Gastrocnemius medialis (tissue), 4 donors: ENCODE measurements around the gene MISP.

Experiments used
- POLR2A ChIP-seq, 2 donors: fragments of 450-650 bp; IDR thresholded peaks; one replicate each; pipeline ENCODE4 v1.6.1; 2017; ENCODE audit warnings: antibody characterized with exemption in 2 of 2, mild to moderate bottlenecking in 2 of 2, moderate library complexity in 2 of 2
- TF ChIP-seq, protein P1 (sequence below), 5 experiments: fragments of 450-650 bp in 3 of 5; fragments of 200-600 bp in 2 of 5; sonication (generic) in 2 of 5; IDR thresholded peaks in 4 of 5; conservative IDR thresholded peaks in 1 of 5; 1 replicate in 4 of 5; 2 replicates in 1 of 5; pipeline ENCODE4 v1.5.1; 2016 to 2019; ENCODE audit warnings: antibody characterized with exemption in 5 of 5, mild to moderate bottlenecking in 3 of 5, moderate library complexity in 3 of 5

DNA sequence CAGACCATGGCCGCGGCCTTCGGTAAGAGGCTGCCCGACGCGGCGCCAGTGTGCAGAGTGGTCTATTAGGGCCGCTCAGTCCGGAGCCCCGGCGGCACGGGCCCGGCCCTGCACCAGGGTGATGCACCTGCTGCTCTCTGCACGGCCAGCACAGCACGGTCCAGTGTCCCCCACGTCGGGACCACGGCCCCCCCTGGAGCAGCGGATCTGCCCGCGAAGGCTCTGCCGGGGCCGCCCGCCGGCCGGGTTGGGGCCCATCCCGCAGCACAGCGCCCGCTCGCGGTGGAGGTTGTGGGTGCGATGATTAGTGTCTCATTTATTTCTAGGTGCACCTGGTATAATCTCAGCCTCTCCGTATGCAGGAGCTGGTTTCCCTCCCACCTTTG is 54.2 kb downstream of the MISP start:
- TF ChIP-seq, protein P1, sequence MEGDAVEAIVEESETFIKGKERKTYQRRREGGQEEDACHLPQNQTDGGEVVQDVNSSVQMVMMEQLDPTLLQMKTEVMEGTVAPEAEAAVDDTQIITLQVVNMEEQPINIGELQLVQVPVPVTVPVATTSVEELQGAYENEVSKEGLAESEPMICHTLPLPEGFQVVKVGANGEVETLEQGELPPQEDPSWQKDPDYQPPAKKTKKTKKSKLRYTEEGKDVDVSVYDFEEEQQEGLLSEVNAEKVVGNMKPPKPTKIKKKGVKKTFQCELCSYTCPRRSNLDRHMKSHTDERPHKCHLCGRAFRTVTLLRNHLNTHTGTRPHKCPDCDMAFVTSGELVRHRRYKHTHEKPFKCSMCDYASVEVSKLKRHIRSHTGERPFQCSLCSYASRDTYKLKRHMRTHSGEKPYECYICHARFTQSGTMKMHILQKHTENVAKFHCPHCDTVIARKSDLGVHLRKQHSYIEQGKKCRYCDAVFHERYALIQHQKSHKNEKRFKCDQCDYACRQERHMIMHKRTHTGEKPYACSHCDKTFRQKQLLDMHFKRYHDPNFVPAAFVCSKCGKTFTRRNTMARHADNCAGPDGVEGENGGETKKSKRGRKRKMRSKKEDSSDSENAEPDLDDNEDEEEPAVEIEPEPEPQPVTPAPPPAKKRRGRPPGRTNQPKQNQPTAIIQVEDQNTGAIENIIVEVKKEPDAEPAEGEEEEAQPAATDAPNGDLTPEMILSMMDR (IDR thresholded peaks at IDR 0.05 in 4 of 5, conservative IDR thresholded peaks at IDR 0.05 in 1 of 5), result no peak
- no peak for TF ChIP-seq POLR2A (IDR thresholded peaks at IDR 0.05)
